ENCODE data around the gene HMCN2.

The HMCN2 gene

DNA sequence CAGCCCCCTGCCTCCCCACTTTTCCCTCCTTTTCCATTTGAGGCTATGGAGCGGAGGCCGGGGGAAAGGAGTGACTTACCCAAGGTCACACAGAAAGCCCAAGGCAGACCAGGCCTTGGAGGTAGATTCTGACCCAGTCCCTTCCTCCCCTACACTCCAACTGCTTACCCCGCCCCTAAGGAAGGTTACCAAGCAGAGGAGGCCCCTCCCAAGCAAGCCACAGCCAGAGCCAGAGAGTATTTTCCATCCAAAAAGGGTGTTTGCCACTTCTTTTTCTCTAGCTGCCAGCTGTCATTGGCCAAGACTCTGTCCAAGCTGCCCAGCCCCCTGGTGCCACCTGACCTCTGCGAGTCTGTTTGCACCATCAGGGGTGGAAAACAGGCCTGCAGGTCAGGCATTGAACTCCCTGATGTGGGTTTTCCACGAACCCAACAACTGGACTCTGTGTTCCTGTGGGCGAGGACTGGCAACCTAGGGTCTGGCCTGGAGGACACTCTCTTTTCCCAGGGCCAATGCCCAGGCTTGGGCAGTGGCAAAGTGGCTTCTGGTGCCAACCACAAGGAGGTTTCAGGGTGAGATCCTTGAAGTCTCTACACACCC, 172.9 kb downstream of the HMCN2 start:
- DNase-seq = no peak

DNA sequence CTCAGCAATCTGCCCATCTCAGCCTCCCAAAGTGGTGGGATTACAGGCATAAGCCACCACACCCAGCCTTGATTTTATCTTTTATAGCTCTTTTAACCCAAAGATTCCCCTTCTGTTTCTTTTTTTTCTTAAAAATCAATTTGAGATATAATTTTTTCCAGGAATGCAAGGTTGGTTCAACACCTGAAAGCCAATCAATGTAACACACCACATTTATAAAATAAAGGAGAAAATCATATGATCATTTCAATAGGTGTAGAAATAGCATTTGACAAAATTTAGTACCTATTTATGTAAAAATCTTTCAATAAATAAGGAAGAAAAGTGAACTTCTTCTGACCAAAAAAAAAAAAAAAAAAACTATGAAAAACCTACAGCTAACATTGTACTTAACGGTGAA, 175.5 kb downstream of the HMCN2 start:
- DNase-seq = no peak

DNA sequence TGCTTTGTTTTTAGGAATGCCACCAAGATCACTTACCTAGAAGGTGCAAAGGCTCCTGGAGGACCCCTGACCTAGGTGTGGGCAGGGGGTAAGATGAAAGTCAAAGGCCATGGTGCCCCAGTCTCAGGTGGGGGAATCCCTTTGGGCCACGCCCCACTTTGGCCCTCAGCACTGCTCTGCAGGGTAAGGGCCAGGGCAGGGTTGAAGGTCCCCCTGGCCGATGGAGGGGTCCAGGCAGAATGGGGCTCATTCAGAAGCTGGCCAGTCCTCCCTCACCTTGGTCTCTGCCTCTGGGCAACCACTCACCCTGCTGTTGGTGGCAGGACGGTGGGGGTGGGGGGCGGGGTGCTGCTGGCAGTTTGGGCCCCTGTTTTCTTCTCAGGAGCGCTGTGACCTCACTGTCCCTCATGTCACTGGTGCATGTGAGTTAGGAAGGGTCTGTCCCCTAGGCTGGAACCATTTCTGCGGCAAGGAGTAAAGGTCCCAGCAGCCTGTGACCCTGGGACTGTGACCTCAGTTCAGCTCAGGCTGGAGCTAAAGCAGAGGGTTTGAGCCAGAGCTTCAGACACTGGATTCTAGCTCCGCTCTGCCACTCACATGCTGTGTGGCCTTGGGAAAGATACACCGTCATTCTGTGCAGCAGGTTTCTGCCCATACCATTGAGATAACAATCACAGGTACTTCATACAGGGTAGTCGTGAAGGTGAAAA, 177.3 kb downstream of the HMCN2 start:
- DNase-seq = no peak

DNA sequence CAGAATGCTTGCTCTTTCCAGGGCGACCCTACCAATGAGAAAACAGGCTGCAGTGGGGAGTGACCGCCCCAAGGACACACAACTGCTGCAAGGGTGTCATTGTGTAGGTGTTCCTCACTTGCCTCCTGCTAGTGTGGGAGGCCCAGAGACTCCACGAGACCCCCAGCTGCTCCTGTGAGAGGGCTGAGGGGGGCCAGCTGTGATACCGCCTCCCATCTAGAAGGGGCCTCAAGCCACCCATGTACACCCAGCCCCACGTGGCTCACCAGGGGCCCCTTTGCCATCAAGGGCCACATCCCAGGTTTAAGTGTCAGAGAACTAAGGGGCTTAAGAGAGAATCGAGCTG, 177.9 kb downstream of the HMCN2 start:
- no peak for DNase-seq

DNA sequence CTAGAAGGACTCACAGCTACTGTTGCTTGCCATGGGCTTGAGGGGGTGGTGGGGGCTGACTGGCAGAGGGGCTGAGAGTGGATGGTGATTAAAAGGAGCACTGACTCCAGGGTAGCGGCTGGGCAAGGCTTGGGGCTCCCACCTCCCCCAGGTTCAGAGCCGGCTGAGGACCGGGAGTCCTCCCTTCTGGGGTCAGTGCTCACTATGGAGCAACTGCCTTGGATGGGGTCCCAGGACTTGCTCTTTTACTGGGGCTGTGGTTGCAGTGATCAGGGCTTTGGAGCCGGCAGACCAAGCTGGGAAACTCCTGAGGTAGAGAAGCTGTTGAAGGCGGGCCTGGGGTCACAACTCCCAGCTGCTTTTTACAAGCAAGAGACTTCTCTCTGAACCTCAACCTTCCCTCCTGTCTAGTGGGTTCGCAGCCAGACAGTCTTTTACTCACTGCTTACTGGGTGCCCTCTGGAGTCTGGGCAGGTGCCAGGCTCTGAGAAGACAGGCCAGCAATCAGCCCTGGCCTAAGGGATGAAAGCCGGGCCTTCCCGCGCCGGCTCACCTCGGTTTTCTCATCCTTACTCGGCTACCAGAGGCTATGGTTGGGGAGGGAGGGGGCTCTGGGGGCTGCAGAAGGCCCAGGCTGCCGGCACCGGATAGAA, 178.4 kb downstream of the HMCN2 start:
- DNase-seq = no peak

DNA sequence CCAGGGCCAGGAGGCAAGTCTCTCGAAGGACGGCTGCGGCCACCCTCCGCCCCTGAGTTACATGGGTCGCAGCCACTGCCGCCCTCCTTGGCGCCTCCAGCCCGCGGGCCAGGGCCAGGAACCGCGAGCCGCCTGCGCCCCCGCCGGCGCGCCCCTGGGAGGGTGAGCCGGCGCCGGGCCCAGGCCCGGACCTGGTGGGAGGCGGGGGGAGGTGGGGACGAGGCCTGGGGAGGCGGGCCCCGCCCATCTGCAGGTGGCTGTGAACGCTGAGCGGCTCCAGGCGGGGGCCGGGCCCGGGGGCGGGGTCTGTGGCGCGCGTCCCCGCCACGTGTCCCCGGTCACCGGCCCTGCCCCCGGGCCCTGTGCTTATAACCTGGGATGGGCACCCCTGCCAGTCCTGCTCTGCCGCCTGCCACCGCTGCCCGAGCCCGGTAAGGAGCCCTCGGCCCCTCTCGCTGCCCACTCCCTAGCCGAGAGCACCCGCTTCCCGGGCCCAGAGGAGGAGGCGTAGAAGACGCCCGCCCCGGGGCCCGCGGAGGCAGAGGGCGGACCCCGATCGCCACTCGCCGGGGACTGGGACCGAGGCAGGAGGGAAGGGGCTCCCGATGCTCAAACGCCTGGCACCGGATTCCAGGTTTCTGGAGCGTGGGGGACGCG, 179.1 kb downstream of the HMCN2 start, which contains the start of gene ASS1:
Gene ASS1, plus strand, starts transcription at position 397 of the 657 bp plus-strand sequence. CDS start 7,268 bp downstream, outside the sequence.
- peak; percentile 78 for DNase-seq

DNA sequence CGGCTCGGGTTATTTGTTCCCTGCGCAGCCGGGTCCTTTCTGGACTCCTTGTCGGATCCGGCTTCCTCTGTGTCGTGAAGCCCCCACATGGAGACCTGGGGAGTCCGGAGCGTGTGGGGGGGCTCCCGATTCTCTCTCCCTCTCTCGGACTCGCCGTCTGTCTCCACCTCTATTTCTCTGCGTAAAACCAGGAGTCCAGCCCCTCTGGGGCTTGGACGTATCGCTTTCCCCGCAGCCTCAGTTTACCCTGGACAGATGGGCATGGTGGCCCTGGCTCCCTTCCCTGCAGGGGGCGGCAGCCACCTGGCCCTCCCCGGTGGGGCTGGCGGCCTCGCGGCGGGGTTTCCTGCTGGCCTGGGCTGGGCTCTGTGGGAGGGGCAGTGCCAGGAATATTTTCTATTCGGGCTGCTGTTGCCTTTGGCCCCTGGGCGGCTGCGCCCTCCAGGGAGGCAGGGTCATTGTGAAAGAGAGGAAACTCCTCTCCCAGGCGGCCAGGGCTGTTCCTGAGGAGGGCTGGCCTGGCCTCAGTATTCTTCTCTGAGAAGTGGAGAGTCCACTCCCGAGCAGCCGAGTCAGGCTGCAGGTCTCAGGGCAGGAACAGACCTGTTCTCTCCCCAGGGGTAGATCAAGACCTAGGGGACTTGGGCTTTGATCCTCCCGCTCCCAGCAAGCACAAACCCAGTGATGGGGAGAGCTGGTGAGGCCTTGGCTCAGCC, 179.9 kb downstream of the HMCN2 start:
- DNase-seq = no peak

DNA sequence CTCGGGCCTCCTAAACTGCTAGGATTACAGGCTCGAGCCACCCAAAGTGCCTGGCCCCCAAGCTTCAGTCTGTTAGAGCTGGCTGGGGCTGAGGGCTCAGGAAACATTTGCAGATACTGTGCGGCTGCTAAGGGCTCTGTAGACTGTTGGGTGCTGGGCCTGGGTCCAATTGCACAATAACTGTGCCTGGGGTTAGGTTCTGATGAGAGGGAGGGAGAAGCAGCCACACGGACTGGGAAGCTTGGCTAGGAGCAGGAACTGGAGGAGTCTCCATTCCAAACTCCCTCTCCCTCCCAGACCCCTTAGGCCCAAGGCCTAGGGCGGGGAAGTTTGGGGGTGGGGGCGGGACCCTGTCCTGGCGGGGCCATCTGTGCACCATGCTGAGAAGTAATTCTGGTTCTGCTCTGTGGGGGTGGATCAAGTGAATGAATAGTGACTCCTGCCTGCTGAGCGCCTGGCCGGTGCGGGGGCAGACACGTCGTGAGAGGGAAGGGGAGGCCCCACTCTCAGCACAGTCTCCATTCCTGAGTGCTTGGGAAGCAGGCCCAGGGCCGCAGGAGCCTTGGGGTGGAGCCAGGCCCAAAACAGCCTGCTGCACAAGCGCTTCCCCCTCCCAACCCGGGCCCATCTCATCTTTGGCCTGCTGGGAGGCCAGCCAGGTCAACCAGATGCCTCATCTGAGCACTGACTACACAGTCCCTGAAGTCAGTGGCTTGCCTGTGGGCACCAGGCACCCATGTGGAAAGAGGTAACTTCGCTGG, 180.7 kb downstream of the HMCN2 start:
- no peak for DNase-seq

DNA sequence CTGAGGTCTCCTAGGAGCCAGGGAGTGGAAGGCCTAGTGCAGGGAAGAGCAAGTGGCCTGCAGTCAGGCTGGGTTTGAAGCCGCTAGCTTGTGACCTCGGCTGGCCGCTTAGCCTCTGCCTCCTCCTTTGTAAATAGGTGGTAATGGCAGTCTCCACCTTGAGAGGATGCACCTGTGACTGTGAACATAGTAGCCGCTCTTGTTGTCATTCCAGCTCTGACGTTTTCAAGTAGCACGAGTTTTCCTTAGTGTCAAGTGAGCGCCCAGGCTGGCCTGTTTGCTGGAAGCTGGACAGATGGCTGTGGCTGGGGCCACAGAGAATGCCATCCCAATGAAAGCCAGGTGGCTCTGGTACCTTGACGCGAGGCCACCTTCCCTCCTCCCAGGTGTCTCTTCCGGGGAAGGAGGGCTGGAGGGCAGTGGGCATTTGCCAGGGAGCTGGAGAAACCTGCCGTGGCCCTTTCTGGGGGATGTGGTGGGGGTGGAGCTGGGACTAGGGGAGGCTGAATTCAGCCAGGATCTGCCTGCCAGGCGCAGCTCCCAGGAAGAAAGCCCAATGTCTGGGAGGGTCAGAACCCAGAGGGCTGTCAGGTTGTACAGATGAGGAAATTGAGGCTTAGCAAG, 181.7 kb downstream of the HMCN2 start:
- peak; percentile 17 for DNase-seq

DNA sequence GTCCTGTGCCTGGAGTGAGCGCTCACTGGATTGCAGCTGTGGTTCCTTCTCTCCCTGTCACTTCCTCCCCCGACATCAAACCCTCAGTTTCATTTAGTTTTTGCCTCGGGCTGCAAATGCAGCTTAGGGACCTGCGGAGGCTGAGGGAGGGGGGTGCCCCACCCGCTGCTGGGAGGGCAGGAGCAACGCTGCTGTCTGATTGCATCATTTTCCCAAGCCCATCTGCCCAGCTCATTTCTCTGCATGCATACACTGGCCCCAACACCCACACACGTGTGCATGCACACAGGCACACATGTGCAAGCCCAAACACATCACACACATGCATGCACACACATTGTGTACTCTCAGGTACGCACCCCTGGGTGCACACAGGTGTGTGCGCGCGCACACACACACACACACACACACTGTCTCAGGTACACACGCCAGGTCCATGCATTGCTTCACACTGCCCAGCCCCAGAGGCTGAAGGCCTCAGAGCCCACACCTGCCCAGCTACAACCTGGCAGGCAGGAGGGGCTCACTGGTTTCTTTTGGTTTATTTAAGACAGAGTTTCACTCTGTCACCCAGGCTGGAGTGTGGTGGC, 182.6 kb downstream of the HMCN2 start:
- no peak for DNase-seq

DNA sequence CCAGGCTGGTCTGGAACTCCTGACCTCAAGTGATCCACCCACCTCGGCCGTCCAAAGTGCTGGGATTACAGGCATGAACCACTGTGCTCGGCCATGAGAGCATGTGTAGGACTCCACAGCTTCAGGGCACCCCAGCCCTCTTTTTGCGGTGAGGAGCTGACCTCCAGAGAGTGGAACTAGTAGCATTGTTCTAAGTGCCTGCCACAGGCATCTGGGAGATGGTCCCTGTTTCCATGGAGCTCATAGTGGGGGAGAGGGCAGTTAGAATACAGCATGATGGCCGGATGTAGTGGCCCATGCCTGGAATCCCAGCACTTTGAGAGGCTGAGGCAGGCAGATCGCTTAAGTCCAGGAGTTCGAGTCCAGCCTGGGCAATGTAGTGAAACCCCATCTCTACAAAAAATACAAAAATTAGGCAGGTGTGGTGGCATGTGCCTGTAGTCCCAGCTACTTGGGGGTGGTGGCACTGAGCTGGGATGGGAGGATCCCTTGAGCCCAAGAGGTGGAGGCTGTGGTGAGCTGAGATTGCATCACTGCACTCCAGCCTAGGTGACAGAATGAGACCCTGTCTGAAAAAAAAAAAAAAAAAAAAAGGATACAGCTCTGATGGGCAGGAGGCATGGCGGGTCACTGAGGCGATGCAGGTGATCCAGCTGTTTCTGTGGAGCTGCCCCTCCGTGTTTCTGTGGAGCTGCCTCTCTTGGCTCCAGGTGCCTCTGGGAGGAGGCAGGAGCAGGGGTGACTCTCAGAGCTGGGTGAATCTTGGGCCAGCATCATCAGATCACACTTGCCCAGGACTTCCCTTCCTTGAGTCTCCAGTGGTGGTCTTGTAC, 183.4 kb downstream of the HMCN2 start:
- DNase-seq = no peak

DNA sequence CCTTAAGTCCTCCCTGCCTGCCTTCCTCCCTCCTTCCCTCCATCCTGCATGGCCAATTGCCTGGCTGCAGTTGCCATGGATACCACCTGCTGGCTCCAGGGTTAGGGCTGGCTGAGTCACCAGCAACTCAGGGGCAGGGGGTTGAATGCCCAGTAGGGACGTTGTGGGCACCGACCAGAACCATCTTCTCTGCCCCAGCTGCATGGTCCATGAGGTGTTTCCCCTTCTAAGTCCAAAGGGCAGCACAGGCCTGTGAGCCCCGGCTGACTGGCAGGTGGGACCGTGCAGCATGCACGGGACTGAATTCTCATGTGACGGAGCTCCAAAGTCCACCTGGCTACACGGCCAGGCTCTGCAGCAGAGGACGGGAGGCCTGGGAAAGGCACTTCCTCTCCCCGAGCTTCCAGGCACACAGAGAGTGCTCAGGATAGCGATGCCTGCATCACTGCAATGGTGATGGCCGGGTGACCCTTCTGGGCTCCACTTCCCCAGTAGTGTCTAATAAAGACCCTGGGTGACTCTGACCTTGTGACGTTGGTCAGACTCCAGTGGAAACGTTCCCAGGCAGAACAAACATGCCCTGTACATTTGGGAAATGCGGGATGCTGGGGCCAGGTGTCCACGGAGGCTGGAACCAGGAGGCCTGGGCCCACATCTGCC, 184.9 kb downstream of the HMCN2 start:
- DNase-seq = no peak

DNA sequence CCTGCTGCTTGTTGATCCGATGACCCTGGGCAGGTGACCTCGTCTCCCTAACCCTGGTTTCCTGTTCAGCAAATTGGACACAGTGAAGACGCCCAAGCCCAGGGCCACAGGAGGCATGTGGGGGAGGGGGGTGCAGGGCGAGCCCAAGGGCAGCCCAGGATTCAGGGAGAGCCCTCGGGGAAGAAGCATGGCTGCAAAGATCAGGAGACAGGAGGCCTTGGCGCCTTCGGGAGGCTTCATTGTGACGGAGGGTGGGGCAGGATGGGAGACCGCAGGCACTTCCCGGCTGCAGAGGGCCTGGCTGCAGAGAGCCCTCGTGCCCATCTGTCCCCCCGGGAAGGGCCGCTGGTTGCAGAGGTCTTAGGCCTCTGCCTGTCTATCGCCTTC, 185.4 kb downstream of the HMCN2 start:
- no peak for DNase-seq

DNA sequence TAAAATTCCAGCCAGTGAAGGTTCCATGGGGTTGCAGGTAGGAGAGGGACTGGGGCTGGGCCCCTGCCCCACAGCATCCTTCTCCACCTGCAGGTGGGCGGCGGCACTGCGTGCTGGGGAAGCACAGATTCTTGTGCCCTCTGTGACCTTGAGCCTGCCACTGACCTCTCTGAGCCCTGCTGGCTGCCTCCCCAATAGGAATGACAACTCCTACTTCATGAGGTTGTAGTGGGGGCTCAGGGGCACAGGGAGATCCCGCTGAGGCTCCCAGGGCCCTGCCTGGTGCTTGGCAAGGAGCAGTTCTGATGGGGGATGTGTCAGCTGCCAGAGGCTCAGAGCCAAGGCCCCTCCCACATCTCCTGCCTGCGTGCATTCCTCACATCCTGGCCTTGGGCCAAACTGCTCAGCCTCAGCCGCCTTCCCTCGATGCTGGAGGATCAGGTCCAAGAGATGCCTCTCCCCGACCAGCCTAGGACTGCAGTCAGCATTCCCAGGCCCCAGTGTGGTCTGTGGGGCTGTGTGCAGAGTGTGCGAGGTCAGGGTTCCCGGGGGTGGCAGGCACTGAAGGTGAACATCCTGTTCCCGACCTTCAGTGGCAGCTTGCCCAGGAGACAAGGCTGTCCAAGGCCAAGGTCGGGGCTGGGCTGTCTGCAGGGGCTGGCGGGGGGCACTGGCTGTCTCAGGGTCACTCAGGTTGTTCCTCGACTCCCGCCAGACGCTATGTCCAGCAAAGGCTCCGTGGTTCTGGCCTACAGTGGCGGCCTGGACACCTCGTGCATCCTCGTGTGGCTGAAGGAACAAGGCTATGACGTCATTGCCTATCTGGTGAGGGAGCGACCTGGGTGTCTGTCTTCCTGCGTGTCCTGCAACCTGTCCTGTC, 186.2 kb downstream of the HMCN2 start:
- peak; percentile 79 for DNase-seq

DNA sequence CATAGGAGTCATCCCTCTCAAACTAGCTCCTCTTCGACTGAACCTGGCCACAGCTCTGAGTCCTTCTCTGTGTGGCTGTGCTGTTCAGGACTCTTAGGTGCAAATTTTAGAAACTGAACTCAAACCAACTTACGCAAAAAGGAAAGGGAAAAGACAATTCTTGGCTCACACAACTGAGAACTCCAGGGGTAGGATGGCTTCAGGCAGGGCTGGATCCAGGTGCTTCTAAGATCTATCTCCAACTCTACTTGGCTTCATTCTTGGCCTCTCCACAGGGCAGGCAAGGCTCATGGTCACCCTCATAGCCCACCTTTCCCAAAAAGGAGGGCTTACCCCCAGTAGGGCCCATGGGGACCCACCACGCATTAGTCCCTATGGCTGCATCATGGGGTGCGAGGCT, 187.3 kb downstream of the HMCN2 start:
- no peak for DNase-seq

DNA sequence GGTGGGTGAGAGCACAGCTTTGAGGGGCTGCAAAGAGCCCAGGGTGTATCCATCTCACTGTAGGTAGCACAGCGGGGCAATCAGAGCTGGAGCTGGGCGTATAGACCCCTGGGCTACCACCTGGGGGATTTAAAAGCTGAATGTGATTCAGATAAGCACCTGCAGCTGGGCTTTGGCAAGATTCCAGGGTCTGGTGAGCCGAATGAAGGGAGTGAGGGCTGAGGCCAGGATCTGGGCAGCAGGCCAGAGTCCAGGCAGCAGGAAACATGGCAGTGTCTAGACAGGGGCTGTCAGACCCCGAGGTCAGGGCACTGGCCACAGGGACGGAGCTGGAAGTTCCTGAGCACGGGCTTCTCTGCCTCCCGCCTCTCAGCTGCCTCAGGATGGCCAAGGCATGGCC, 187.9 kb downstream of the HMCN2 start:
- peak; percentile 83 for DNase-seq

DNA sequence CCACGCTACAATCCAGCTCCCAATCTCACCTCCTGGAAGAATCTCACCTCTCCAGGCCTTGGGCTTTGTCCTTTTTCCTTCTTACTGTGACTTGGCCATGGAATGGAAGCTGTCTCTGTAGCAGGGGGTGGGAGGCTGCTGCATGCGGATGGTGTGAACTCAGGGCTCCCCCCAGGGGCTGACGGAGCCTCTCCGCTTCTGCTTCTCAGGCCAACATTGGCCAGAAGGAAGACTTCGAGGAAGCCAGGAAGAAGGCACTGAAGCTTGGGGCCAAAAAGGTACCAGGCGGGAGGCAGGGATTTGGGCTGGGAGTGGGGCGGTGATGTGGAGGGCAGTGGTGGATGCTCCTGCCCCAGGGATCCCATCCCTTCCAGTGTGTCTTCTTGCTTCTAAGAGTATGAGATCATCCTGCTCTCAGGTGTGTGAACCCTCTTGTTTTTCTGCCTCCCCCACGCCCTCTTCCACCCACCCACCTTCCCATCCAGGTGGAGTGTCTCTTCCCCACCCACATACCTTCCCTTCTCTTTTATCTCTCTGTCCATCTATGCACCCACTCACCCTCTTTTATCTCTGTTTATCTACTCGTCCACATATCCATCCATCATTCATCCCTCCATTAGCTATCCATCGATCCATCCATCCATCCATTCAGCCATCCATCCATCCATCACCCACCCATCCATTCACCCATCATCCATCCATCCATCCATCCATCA, 188.7 kb downstream of the HMCN2 start:
- DNase-seq = no peak

DNA sequence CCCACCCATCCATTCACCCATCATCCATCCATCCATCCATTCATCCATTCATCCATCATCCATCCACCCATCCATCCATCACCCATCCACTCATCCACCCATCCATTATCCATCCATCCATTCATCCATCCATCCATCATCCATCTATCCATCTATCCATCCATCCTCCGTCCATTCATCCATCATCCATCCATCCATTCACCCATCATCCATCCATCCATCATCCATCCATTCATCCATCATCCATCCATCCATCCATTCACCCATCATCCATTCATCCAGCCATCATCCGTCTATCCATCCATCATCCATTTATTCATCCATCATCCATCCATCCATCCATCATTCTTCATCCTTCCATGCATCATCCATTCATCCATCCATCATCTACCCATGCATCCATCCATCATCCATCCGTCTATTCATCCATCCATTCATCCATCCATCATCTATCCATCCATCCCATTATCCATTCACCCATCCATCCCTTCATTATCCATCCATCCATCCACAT, 189.3 kb downstream of the HMCN2 start:
- DNase-seq = no peak

Data from NCI-H774 (cell line).